Testis (tissue), 3 donors: ENCODE measurements around the gene AFAP1. TPM values are rescaled to one million over a fixed set of nuclear protein-coding genes. Genes with fewer than 3 reads are reported as not detected.
A peak's percentile ranks its signal among the peaks of the same experiment; 100 is the strongest.

Experiments used
- DNase-seq: peaks from one replicate; pipeline ENCODE4 v3.0.0-alpha.2; 2019
- H3K27ac ChIP-seq, 2 donors: fragments of 200-600 bp; sonication (generic); one replicate each; pipeline ENCODE4 v1.5.1; 2019
- H3K27me3 ChIP-seq: fragments of 200-600 bp; sonication (generic); one replicate; pipeline ENCODE4 v1.5.1; 2019
- H3K36me3 ChIP-seq: fragments of 200-600 bp; sonication (generic); one replicate; pipeline ENCODE4 v1.5.1; 2017; ENCODE audit warnings: low read depth; ENCODE audit errors: missing control alignments
- H3K4me1 ChIP-seq: fragments of 200-600 bp; sonication (generic); one replicate; pipeline ENCODE4 v1.5.1; 2019
- H3K4me3 ChIP-seq, 2 donors: fragments of 200-600 bp; sonication (generic); one replicate each; pipeline ENCODE4 v1.5.1; 2017 to 2019
- H3K9me3 ChIP-seq: fragments of 200-600 bp; sonication (generic); one replicate; pipeline ENCODE4 v1.5.1; 2017
- CTCF ChIP-seq, 3 experiments: fragments of 450-650 bp in 2 of 3; fragments of 200-600 bp in 1 of 3; sonication (generic) in 1 of 3; IDR thresholded peaks; one replicate each; pipeline ENCODE4 v1.5.1; 2016 to 2019; ENCODE audit warnings: antibody characterized with exemption in 3 of 3, mild to moderate bottlenecking in 2 of 3, moderate library complexity in 1 of 3
- POLR2A ChIP-seq: fragments of 450-650 bp; IDR thresholded peaks from one replicate; pipeline ENCODE4 v1.6.1; 2017; ENCODE audit warnings: antibody characterized with exemption, mild to moderate bottlenecking, moderate library complexity
- WGBS, 2 donors: methylation state at CpG; one replicate each; pipeline ENCODE4 v1.1.5; 2018; 5-methylcytosine and 5-hydroxymethylcytosine counted together
- intact Hi-C: fragments of 100-400 bp; cut with DNase I; formaldehyde crosslinking; loops from one replicate; pipeline ENCODE4 v1.15.1; 2023; ENCODE audit warnings: low total_unique reads
- polyA plus RNA-seq: library from polyadenylated mRNA; stranded (reverse); fragments of 350-450 nt; fragmentation: Illumina TruSeq; extraction: RNeasy Lipid Tissue Mini Kit (QIAGEN cat#74804); gene quantifications from one replicate; pipeline ENCODE4 v1.2.3, GENCODE V29; 2014; ENCODE audit warnings: low read depth, low replicate concordance; ENCODE audit not compliant: insufficient read depth
- total RNA-seq, 2 donors: library from RNA; depleted of rRNA; stranded (reverse); fragments of >200 nt; gene quantifications; one replicate each; pipeline ENCODE4 v1.2.3, GENCODE V29; 2016

AFAP1 gene
- total and polyA plus RNA-seq, 3 donors from 2014 or later: 23.1 to 52.4 (median 51.4) TPM

- Histone ChIP-seq H3K36me3 (no peaks in the 10 kb centered on the region), H3K4me1 (no peaks in the 10 kb centered on the region), H3K9me3 (no peaks in the 10 kb centered on the region), H3K27ac (no peak overlapping the region), H3K27me3 (no peaks in the 10 kb centered on the region), H3K4me3 (peak overlapping the region; percentile 4 to 17)
- TF ChIP-seq CTCF (IDR thresholded peaks at IDR 0.05): no peak
- TF ChIP-seq POLR2A: no peak
- DNase-seq: peak; percentile 56
- intact Hi-C loops: no loop called here
- 63 to 64% methylated on average over 16 to 18 of the region's 18 CpGs for WGBS, 2 donors
These were observed 141.3 kb downstream of the AFAP1 start for GRCh38 chr4:7798178-7798995.

- 49 to 77% methylated on average over 11 of the region's 11 CpGs for WGBS, 2 donors
- intact Hi-C loops: no loop called here
- H3K4me3 ChIP-seq: no peak overlapping the region
- H3K9me3 ChIP-seq: no peaks in the 10 kb centered on the region
- no peak overlapping the region for H3K27ac ChIP-seq
- TF ChIP-seq POLR2A (no peak), CTCF (IDR thresholded peaks at IDR 0.05) (no peak)
- no peaks in the 10 kb centered on the region for H3K36me3 ChIP-seq
- DNase-seq: no peak
- H3K4me1 ChIP-seq: no peaks in the 10 kb centered on the region
- H3K27me3 ChIP-seq: no peaks in the 10 kb centered on the region
These were observed 142.3 kb downstream of the AFAP1 start for GRCh38 chr4:7797330-7797729.

- intact Hi-C loops: no loop called here
- Histone ChIP-seq H3K27me3 (no peaks in the 10 kb centered on the region), H3K4me3 (no peak overlapping the region), H3K4me1 (no peaks in the 10 kb centered on the region), H3K36me3 (no peaks in the 10 kb centered on the region), H3K9me3 (no peaks in the 10 kb centered on the region), H3K27ac (no peak overlapping the region)
- TF ChIP-seq POLR2A: no peak
- TF ChIP-seq CTCF (IDR thresholded peaks at IDR 0.05): no peak
- no peak for DNase-seq
- 70 to 84% methylated on average over 8 of the region's 8 CpGs for WGBS, 2 donors
These were observed 143.7 kb downstream of the AFAP1 start for GRCh38 chr4:7795983-7796382.

- intact Hi-C loops: no loop called here
- Histone ChIP-seq H3K27me3 (no peaks in the 10 kb centered on the region), H3K27ac (no peak overlapping the region), H3K9me3 (no peaks in the 10 kb centered on the region), H3K4me3 (no peak overlapping the region), H3K36me3 (no peaks in the 10 kb centered on the region), H3K4me1 (peaks cover 9% of the 10 kb centered on the region)
- TF ChIP-seq CTCF (IDR thresholded peaks at IDR 0.05): no peak
- TF ChIP-seq POLR2A: no peak
- DNase-seq: no peak
- 87 to 91% methylated on average over 10 of the region's 10 CpGs for WGBS, 2 donors
These were observed 146.5 kb downstream of the AFAP1 start for GRCh38 chr4:7793186-7793585.

GRCh38 chr4:7792616-7793015, 147.0 kb downstream of the AFAP1 start:
- 57 to 63% methylated on average over 8 of the region's 8 CpGs for WGBS, 2 donors
- Histone ChIP-seq H3K4me1 (peaks cover 9% of the 10 kb centered on the region), H3K4me3 (no peak overlapping the region), H3K27ac (no peak overlapping the region), H3K9me3 (no peaks in the 10 kb centered on the region), H3K27me3 (no peaks in the 10 kb centered on the region), H3K36me3 (no peaks in the 10 kb centered on the region)
- intact Hi-C loops: no loop called here
- DNase-seq: no peak
- TF ChIP-seq POLR2A (no peak), CTCF (IDR thresholded peaks at IDR 0.05) (no peak)
